ENCODE results near the gene P2RX3. TPM values are rescaled to one million over a fixed set of nuclear protein-coding genes. Genes with fewer than 3 reads are reported as not detected.

P2RX3 gene
- total and polyA plus RNA-seq, 2 experiments from 2014 or later = 0.15 to 0.35 TPM

DNA sequence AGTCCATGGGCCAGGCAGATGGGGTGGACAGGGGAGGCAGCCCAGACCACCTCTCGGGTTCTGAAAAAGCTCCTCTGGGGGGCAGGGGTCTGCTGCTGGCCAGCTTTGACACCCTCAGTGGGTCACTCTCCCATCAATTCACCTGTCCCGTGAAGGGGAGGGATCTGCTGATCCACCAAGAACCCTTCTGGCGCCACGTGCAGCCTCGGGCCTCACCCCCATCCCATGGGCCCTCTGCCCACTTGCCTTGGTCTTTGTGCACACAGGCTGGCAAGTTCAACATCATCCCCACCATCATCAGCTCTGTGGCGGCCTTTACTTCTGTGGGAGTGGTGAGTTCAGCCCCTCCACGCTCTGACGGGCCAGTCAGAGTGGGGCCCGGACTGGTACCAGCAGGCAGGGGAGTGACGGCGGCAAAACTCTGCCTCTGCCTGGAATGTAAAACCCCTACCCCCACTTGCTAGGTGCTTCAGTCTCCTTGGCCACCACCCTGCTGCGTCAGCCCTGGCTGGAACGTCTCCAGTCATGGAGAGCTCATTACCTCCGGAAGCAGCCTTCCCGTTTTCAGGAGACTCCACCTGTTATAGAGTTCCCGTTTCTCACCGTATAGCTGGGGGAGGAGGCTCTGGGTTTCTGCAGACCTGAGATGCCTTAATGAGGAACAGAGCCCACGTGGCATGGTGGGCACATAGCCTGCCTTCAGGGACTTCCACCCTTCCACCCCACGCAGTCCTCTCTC, 30.1 kb downstream of the P2RX3 start (continued):
- no peak for TF ChIP-seq ZNF462 (CRISPR knock-in tag; IDR thresholded peaks at IDR 0.05)
- no peak for TF ChIP-seq JUNB (IDR thresholded peaks at IDR 0.05; ENCODE audit: unreplicated experiment)
- TF ChIP-seq STAT1 (IDR thresholded peaks at IDR 0.05; ENCODE audit: unreplicated experiment) = no peak
- no peak for TF ChIP-seq REST (IDR thresholded peaks at IDR 0.05; ENCODE audit: unreplicated experiment)

DNA sequence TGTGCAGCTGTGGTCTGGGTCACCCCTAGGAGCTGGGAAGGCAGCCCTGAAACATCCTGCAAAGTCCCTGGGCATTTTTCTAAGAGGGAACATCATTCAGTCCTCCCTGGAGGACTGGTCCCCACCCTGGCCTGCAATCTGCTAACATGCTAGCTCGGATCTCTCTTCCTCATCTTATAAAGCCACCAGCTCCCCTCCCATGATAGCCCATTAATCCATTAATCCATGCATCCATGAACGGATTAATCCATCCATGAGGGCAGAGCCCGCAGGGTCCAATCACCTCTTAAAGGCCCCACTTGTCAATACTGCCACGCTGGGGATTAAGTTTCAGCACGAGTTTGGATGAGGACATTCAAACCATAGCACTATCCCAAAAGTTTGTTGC, 30.7 kb downstream of the P2RX3 start:
- DNase-seq (ENCODE audit: low spot score) (no peak), ATAC-seq (no peak)
- H3K4me3 ChIP-seq = no peak overlapping the region
- H3K79me2 ChIP-seq (replicated peaks; ENCODE audit: insufficient read depth) = no peaks in the 10 kb centered on the region
- no peaks in the 10 kb centered on the region for H3K9me3 Mint-ChIP-seq
- H3K27me3 ChIP-seq (ENCODE audit: insufficient read depth) = no peaks in the 10 kb centered on the region
- H3K27ac ChIP-seq (ENCODE audit: low read depth) = no peak overlapping the region
- H3K4me3 Mint-ChIP-seq = no peak overlapping the region
- no peak overlapping the region for H3K4me2 ChIP-seq
- H2AFZ ChIP-seq = no peak overlapping the region
- no peaks in the 10 kb centered on the region for H3K36me3 Mint-ChIP-seq (ENCODE audit: low read depth)
- 0 out of 2 replicates have a peak, but pooled peaks cover 3% of the 10 kb centered on the region for H3F3A ChIP-seq (replicated peaks; ENCODE audit: low read depth)
- H3K36me3 ChIP-seq (ENCODE audit: insufficient read depth) = no peaks in the 10 kb centered on the region
- H4K20me1 ChIP-seq (replicated peaks; ENCODE audit: insufficient read depth) = no peaks in the 10 kb centered on the region
- peaks cover 8% of the 10 kb centered on the region for H3K27me3 Mint-ChIP-seq (ENCODE audit: insufficient read depth, low read depth, poor library complexity)
- H3K4me1 ChIP-seq (ENCODE audit: insufficient read depth) = peaks cover 15% of the 10 kb centered on the region
- H3K9me2 ChIP-seq (ENCODE audit: insufficient read depth) = no peaks in the 10 kb centered on the region
- peaks cover 22% of the 10 kb centered on the region for H3K4me1 Mint-ChIP-seq
- H3K27ac Mint-ChIP-seq = no peak overlapping the region
- TF ChIP-seq, protein P1, sequence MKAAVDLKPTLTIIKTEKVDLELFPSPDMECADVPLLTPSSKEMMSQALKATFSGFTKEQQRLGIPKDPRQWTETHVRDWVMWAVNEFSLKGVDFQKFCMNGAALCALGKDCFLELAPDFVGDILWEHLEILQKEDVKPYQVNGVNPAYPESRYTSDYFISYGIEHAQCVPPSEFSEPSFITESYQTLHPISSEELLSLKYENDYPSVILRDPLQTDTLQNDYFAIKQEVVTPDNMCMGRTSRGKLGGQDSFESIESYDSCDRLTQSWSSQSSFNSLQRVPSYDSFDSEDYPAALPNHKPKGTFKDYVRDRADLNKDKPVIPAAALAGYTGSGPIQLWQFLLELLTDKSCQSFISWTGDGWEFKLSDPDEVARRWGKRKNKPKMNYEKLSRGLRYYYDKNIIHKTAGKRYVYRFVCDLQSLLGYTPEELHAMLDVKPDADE (IDR thresholded peaks at IDR 0.05) = no peak
- TF ChIP-seq POLR2AphosphoS5 (IDR thresholded peaks at IDR 0.05; ENCODE audit: low read depth) (no peak), JUNB (IDR thresholded peaks at IDR 0.05; ENCODE audit: unreplicated experiment) (no peak), EZH2phosphoT487 (IDR thresholded peaks at IDR 0.05; ENCODE audit: unreplicated experiment) (no peak), EZH2 (IDR thresholded peaks at IDR 0.05; ENCODE audit: low read depth, unreplicated experiment) (no peak), CREB1 (CRISPR knock-in tag; IDR thresholded peaks at IDR 0.05; ENCODE audit: low read depth) (no peak)
